ENCODE results near the gene WDR6. TPM values are rescaled to one million over a fixed set of nuclear protein-coding genes. Genes with fewer than 3 reads are reported as not detected.

WDR6 gene
- total RNA-seq, 4 donors from 2014 or later: 96.7 to 233 (median 179) TPM

- Histone ChIP-seq H3K9me3 (no peaks in the 10 kb centered on the region), H3K27ac (no peak overlapping the region), H3K27me3 (no peaks in the 10 kb centered on the region), H3K36me3 (peaks cover 0 to 93% (median 0%) of the 10 kb centered on the region in 3 donors), H3K4me3 (no peak overlapping the region), H3K4me1 (no peaks in the 10 kb centered on the region)
- DNase-seq: no peak
- no peak for TF ChIP-seq POLR2A (IDR thresholded peaks at IDR 0.05)
- no peak for TF ChIP-seq CTCF (IDR thresholded peaks at IDR 0.05)
Observed at GRCh38 chr3:48979451-48979850, 27.7 kb upstream of the WDR6 start.

DNA sequence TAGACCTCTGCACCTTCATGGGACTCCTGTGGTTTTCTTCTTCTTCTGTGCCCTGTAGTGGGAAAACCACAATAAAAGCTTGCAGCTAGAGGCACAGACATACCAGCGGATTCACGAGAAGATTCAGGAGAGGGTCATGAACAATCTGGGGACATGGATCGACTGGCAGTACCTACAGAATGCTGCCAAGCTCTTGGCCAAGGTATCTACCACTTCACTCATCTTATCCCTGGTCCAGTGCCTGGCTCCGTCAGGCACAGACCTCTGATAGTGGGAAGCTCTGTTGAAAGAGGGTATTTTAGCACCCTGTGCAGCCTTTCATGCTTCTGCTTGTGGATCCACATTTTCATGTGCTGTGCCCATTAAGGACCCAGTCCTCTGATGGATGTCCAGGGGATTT, 26.9 kb upstream of the WDR6 start:
- no peaks in the 10 kb centered on the region for H3K27me3 ChIP-seq
- H3K9me3 ChIP-seq: no peaks in the 10 kb centered on the region
- TF ChIP-seq POLR2A (IDR thresholded peaks at IDR 0.05) (no peak), CTCF (IDR thresholded peaks at IDR 0.05) (no peak)
- peaks cover 0 to 92% (median 0%) of the 10 kb centered on the region in 3 donors for H3K36me3 ChIP-seq
- H3K4me3 ChIP-seq: no peak overlapping the region
- DNase-seq: no peak
- no peaks in the 10 kb centered on the region for H3K4me1 ChIP-seq
- H3K27ac ChIP-seq: no peak overlapping the region

DNA sequence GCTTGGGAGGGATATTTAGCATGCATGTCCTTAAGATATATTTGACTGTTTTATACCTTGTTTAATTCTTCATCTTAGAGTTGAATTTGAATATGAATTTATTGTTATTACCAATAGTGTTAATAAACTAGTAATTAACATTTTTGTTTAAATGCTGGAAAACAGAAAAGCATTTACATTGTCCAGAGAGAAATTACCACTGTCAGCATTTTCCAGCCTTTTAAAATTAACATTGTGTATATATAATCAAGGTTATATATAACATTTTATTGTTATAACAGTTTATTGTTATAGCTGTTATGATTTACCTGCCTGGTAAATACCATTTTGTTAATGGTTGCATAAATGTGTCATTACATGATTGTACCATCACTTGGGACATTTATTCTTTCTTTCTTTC, 25.2 kb upstream of the WDR6 start:
- Histone ChIP-seq H3K27me3 (no peaks in the 10 kb centered on the region), H3K4me3 (no peak overlapping the region), H3K4me1 (no peaks in the 10 kb centered on the region), H3K36me3 (peaks cover 0 to 87% (median 0%) of the 10 kb centered on the region in 3 donors), H3K9me3 (no peaks in the 10 kb centered on the region), H3K27ac (no peak overlapping the region)
- no peak for DNase-seq
- TF ChIP-seq POLR2A (IDR thresholded peaks at IDR 0.05): no peak
- TF ChIP-seq CTCF (IDR thresholded peaks at IDR 0.05): no peak

DNA sequence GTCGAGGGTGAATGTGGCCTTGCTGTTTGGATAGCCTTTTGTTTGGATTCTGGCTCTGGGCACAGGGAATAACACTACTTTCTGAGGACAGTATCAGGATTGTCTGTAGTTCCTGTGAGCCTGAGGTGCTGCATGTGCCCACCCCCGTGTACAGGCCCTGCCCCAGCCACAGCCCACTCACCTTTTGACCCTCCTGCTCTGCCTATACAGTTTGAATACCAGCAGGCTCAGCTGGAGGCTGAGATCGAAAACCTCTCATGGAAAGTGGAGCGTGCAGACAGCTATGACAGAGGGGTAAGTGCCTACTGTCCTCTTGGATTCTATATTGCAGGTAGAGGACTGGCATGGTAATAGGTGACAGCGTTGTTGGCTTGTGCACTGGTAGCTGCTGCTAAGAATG, 24.5 kb upstream of the WDR6 start:
- H3K27me3 ChIP-seq: no peaks in the 10 kb centered on the region
- H3K4me1 ChIP-seq: no peaks in the 10 kb centered on the region
- TF ChIP-seq POLR2A (IDR thresholded peaks at IDR 0.05) (no peak), CTCF (IDR thresholded peaks at IDR 0.05) (no peak)
- peaks cover 0 to 81% (median 0%) of the 10 kb centered on the region in 3 donors for H3K36me3 ChIP-seq
- no peak for DNase-seq
- H3K9me3 ChIP-seq: no peaks in the 10 kb centered on the region
- no peak overlapping the region for H3K4me3 ChIP-seq
- H3K27ac ChIP-seq: no peak overlapping the region

DNA sequence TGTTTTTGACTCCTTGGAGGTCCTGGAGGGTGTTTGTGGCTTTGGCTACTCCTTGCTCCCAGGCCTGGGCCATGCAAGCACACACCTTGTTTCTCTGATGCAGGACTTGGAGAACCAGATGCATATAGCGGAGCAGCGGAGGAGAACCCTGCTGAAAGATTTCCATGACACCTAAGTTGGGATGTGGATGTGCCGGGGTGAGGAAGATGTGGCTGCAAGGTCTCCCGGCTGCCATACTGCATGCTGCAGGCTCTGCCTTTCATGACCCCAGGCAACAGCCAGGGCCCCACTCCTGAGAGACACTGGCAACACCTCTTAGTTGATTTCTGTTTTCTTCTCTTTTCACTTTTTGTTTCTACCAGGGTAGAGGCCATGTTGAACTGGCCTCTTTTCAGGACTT, 24.1 kb upstream of the WDR6 start:
- H3K27me3 ChIP-seq: no peaks in the 10 kb centered on the region
- peaks cover 0 to 76% (median 0%) of the 10 kb centered on the region in 3 donors for H3K36me3 ChIP-seq
- TF ChIP-seq POLR2A (IDR thresholded peaks at IDR 0.05): no peak
- no peak for TF ChIP-seq CTCF (IDR thresholded peaks at IDR 0.05)
- H3K4me3 ChIP-seq: no peak overlapping the region
- no peak for DNase-seq
- no peaks in the 10 kb centered on the region for H3K9me3 ChIP-seq
- no peaks in the 10 kb centered on the region for H3K4me1 ChIP-seq
- H3K27ac ChIP-seq: no peak overlapping the region

DNA sequence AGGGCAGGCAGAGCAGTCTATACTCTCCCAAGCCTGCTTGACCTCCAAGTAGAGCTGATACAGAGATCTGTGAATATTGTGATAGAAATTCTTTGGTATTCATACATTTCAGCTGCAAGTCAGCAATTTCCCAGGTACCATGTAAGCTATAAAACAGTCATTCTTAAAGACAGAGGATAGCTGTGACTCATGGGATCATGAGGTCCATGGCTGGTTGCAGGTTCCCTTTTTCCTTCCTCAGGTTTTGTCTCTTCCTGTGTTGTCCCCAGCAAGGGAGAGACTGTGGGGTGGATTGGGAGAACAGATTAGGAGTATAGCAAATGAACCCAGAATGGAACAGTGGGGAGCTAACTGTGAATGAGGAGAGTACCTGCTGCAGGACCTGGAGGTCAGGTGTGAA, 22.5 kb upstream of the WDR6 start:
- TF ChIP-seq POLR2A (IDR thresholded peaks at IDR 0.05) (no peak), CTCF (IDR thresholded peaks at IDR 0.05) (no peak)
- H3K4me3 ChIP-seq: no peak overlapping the region
- H3K9me3 ChIP-seq: no peaks in the 10 kb centered on the region
- no peak overlapping the region for H3K27ac ChIP-seq
- no peak for DNase-seq
- no peaks in the 10 kb centered on the region for H3K27me3 ChIP-seq
- peaks cover 0 to 11% (median 6%) of the 10 kb centered on the region in 4 donors for H3K4me1 ChIP-seq
- peaks cover 0 to 63% (median 0%) of the 10 kb centered on the region in 3 donors for H3K36me3 ChIP-seq
